ENCODE results near the gene ASB18.

The ASB18 gene

DNA sequence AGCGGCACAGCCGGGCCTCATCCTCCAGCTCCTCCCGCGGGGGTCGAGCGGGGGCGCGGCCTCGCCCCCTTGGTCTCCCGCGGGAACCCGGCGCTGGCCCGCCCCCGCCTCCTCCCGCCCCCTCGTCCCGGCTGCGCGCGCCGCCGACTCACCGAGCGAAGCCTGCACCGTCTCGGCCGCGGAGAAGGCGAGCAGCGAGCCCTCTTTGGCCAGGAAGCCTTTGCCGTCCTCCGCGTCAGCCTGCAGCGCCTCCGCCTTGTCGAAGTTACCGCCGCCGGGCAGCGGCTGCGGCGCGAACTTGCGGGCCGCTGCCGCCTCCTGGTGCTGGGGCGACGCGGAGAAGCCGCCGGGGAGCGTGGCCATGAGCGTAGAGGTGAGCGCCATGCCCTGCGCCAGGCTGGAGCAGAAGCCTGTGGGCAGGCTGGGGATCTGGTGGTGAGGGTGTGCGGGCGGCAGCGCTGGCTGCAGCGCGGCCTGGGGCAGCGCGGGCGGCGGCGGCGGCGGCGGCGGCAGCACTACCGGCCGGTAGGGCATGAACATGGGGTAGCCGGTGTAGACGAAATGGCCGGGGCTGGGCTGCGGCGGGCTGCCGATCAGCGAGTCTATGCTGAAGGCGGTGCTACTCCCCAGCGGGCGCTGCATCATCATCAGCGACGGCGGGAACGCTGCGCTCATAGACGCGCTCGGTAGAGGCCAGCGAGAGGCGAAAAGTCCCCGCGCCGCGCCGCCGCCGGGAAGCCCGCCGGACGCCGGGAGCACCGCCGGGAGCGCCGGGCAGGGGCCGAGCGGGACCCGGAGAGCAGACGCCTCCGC lies 96.7 kb downstream of the ASB18 start:
- no peak for DNase-seq (ENCODE audit: low read depth)
- H3K4me3 ChIP-seq (ENCODE audit: low read depth, low read length) = no peak overlapping the region
- TF ChIP-seq, protein P1, sequence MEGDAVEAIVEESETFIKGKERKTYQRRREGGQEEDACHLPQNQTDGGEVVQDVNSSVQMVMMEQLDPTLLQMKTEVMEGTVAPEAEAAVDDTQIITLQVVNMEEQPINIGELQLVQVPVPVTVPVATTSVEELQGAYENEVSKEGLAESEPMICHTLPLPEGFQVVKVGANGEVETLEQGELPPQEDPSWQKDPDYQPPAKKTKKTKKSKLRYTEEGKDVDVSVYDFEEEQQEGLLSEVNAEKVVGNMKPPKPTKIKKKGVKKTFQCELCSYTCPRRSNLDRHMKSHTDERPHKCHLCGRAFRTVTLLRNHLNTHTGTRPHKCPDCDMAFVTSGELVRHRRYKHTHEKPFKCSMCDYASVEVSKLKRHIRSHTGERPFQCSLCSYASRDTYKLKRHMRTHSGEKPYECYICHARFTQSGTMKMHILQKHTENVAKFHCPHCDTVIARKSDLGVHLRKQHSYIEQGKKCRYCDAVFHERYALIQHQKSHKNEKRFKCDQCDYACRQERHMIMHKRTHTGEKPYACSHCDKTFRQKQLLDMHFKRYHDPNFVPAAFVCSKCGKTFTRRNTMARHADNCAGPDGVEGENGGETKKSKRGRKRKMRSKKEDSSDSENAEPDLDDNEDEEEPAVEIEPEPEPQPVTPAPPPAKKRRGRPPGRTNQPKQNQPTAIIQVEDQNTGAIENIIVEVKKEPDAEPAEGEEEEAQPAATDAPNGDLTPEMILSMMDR (IDR thresholded peaks at IDR 0.05; ENCODE audit: insufficient read depth, low read depth, low read length, missing control alignments) = no peak

DNA sequence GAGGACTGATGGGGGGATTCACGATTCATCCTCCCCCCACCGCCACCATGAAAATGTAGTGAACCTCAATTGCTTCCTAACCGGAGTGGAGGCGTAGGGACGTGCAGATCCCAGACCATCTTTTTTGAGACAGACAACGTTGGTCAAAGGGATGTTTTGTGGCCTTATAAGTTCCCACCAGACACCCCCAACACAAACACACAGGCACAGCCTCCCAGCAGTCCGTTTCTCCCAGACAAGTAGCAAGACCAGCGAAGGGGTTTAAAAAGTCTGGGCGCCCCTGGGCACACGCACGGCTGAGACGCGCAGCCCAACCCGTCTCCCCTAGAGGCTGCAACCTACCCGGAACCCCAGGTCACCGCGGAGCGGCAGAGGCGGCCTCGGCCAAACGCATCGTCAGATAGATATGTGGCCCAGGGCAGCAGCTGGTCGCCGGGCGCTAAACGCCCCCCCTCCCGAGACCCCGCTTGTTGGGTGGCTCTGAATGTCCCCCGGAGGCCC lies 97.4 kb downstream of the ASB18 start:
- TF ChIP-seq, protein P1 (IDR thresholded peaks at IDR 0.05; ENCODE audit: insufficient read depth, low read depth, low read length, missing control alignments) = no peak
- DNase-seq (ENCODE audit: low read depth) = no peak
- H3K4me3 ChIP-seq (ENCODE audit: low read depth, low read length) = no peak overlapping the region

DNA sequence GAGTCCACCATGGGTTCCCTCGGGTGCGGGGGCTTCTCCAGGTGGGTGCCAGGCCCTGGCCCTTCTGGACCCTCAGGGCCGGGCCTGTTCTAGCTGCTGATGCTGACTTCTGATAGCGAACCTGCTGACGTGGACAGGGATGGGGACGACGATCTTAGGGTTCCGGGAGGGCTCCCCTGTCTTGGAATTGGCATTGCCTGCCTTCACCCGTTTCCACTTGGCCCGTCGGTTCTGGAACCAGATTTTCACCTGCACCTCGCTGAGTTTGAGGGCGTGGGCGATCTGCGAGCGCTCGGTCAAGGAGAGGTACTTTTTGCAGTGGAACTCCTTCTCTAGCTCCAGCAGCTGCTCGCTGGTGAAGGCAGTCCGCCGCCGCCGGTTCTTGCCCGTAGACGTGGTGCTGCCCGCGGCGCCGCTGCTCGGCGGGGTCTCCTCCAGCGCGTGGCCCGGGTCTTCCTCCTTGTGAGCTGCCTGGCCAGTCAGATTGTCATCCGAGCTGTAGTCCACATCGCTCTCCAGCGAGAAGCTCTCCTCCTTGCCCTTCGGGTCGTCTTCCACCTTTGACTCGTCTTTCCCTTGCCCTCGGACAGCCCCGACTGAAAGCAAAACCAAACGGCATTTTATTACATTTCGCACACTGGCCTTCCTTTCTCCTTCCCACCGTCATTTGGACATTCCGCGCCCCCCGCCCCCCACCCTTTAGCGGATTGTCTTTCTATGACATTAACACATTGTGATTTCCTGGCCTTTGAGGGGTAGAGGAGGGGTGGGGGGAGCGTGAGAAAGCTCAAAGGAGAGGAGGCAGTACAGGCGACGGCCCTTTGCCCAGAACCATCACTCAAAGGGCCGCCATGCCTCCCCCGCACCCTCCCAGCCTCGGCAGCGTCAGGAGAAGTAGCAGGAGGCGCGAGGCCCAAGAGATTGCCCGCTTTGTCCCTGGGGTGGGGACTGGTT lies 98.1 kb downstream of the ASB18 start:
- DNase-seq (ENCODE audit: low read depth) = no peak
- TF ChIP-seq, protein P1 (IDR thresholded peaks at IDR 0.05; ENCODE audit: insufficient read depth, low read depth, low read length, missing control alignments) = no peak
- H3K4me3 ChIP-seq (ENCODE audit: low read depth, low read length) = no peak overlapping the region

DNA sequence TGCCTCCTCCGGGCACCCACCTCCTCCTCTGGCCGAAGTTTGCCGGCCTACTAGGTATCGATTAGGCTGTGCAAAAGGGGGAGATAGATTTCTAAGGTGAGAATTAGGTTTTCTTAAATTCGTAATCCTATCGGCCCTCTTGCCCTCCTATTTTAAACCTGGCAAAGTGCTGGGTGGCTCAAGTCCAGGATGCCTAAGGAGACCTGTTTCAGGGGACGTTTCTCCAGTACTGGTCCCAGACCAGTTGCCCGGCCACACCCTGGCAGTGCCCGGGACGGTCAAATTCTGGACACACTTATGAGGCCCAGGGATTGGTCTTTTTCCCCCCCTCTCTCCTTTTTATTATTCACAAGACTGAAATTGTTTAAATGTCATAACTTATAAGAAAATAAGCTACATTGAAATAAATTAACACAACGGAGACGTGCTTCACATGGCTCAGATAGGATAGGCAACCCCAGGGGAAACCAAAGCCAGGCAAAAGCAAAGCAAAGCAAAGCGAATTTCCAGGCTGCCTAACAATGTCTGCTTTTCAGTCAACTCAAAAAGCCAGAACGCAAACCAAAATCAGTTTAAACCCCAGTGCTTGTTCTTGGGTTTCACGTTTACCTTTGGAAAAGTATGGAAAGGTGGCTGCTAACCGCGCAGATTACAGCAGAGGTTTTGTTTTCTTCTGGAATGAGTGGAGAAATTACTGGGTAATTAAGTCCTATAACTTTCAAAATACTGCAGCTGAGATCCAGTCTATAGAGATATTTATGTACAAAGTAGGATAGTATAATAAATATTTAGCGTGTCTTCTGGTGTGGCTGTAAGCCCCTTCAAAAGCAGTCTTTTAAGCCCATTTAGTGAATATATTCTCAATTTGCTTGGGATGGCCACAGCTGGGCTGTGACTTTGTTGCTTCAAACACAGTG lies 99.0 kb downstream of the ASB18 start:
- no peak overlapping the region for H3K4me3 ChIP-seq (ENCODE audit: low read depth, low read length)
- TF ChIP-seq, protein P1 (IDR thresholded peaks at IDR 0.05; ENCODE audit: insufficient read depth, low read depth, low read length, missing control alignments) = no peak
- no peak for DNase-seq (ENCODE audit: low read depth)

DNA sequence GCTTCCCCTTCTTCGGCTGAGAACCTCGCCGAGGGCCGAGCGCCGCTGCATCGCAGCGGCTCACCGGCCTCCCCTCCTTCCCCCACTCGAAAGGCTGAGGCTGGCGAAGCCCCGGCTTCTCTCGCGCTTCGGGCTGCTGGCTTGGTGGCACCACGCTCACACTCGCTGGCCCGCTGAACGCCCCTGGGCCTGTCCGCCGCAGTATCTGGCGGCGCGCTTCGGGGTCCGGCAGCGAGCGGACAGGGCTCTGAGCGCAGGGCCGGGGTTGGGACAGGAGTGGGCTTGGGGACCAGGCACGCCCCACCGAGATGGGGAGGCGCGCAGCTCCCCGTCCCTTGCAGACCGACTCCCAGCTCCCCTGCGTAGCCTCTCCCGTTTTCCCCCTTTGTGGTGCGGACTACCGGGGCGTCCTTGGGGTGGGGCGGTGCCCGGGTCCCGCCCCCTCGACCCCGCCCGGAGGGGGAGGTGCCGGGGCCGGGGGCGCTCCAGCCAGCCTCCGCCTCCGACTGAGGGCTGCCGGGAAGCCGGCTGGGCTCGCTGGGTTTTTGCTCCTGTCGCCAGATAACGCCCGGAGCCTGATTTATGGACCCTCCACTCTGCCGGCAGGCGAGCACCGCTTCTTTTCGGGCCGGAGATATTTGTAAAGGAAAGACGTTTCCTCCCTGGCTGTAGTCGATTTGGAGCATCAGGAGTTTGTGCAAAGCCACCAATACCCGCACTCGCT lies 99.8 kb downstream of the ASB18 start:
- DNase-seq (ENCODE audit: low read depth) = no peak
- TF ChIP-seq, protein P1 (IDR thresholded peaks at IDR 0.05; ENCODE audit: insufficient read depth, low read depth, low read length, missing control alignments) = no peak
- H3K4me3 ChIP-seq (ENCODE audit: low read depth, low read length) = no peak overlapping the region

Data from GM12865 (cell line).